GM21786 (cell line): ENCODE measurements around the gene SNRNP25.

ENCODE experiments used
- ATAC-seq: cut with Tn5 transposase; IDR thresholded peaks from one replicate; pipeline ENCODE4 v1.9.1; 2021; ENCODE audit not compliant: unreplicated experiment

The SNRNP25 gene

GRCh38 chr16:77273-77806 is 23.7 kb downstream of the SNRNP25 start:
- ATAC-seq, result peak; percentile 16

- ATAC-seq, result peak; percentile 72
These were observed 24.3 kb downstream of the SNRNP25 start, which contains the start of gene MPG for GRCh38 chr16:77807-78443. Gene MPG, plus strand, starts transcription at chr16:78225. Its CDS starts 85 bp downstream, at chr16:78310.

GRCh38 chr16:78444-79150 is 25.0 kb downstream of the SNRNP25 start:
- ATAC-seq, result no peak

GRCh38 chr16:79151-80054 is 25.8 kb downstream of the SNRNP25 start:
- ATAC-seq, result no peak

- no peak for ATAC-seq
These were observed 29.5 kb downstream of the SNRNP25 start for GRCh38 chr16:83060-83603.

GRCh38 chr16:83781-84615 is 30.4 kb downstream of the SNRNP25 start:
- ATAC-seq, result no peak

GRCh38 chr16:84718-85406 is 31.2 kb downstream of the SNRNP25 start:
- peak; percentile 77 for ATAC-seq

- no peak for ATAC-seq
These were observed 31.8 kb downstream of the SNRNP25 start for GRCh38 chr16:85407-85782.

GRCh38 chr16:85865-86264 is 32.2 kb downstream of the SNRNP25 start:
- ATAC-seq, result no peak

- ATAC-seq, result no peak
These were observed 32.9 kb downstream of the SNRNP25 start for GRCh38 chr16:86483-86952.

- no peak for ATAC-seq
These were observed 35.0 kb downstream of the SNRNP25 start for GRCh38 chr16:88613-89012.

- no peak for ATAC-seq
These were observed 36.0 kb downstream of the SNRNP25 start for GRCh38 chr16:89391-90302.

- no peak for ATAC-seq
These were observed 37.9 kb downstream of the SNRNP25 start for GRCh38 chr16:91484-91883.

GRCh38 chr16:92431-93339 is 39.1 kb downstream of the SNRNP25 start:
- ATAC-seq, result no peak

GRCh38 chr16:94918-95265 is 41.3 kb downstream of the SNRNP25 start:
- no peak for ATAC-seq

GRCh38 chr16:96935-97381 is 43.3 kb downstream of the SNRNP25 start:
- peak; percentile 71 for ATAC-seq

- ATAC-seq, result no peak
These were observed 44.2 kb downstream of the SNRNP25 start for GRCh38 chr16:97822-98221.
